ENCODE measurements around the gene AMPD2. TPM values are rescaled to one million over a fixed set of nuclear protein-coding genes. Genes with fewer than 3 reads are reported as not detected.

AMPD2 gene
- total and polyA plus RNA-seq, 9 of the 15 experiments (the other 6 are each of a cell fraction or from before 2014, with no cell fraction given), result 2.0 to 77.7 (median 28.2) TPM

- BruUV-seq (replicated peaks), result no TSS peak
- no peak overlapping the region for H3K4me2 ChIP-seq (ENCODE audit: insufficient read depth, low read length)
- H4K20me1 ChIP-seq (replicated peaks; ENCODE audit: control insufficient read depth, insufficient read depth, low read length), result no peaks in the 10 kb centered on the region
- no peaks in the 10 kb centered on the region for H3K9me3 ChIP-seq (replicated peaks; ENCODE audit: control insufficient read depth, insufficient read depth, low read depth, low read length)
- POLR2A ChIA-PET, result interaction anchor here (0.6 to 4.8 kb wide), 7 partner anchors 9 to 234 kb away, joined by 3 to 40 read pairs (median 4); partner anchors contain the start of genes AMPD2, GNAI3 and GNAT2
- no peak for DNase-seq (ENCODE audit: extremely low read depth in 1 of 4, low spot score in 3 of 4)
- in situ Hi-C loops (cut with MboI), result no loop called here
- ATAC-seq, result no peak
- H3K9me1 ChIP-seq (ENCODE audit: control insufficient read depth, insufficient read depth, low read length), result no peaks in the 10 kb centered on the region
- TF ChIP-seq ZNF444 (CRISPR knock-in tag; IDR thresholded peaks at IDR 0.05) (no peak), GATAD2B (IDR thresholded peaks at IDR 0.05; ENCODE audit: borderline replicate concordance) (no peak), CCNT2 (IDR thresholded peaks at IDR 0.05; ENCODE audit: borderline replicate concordance, extremely low read depth, insufficient read length, low read depth, low read length) (no peak), RCOR1 (IDR thresholded peaks at IDR 0.05; ENCODE audit: borderline replicate concordance in 1 of 2, low read depth in 2 of 2, low read length in 2 of 2) (no peak), TRIM25 (IDR thresholded peaks at IDR 0.05; ENCODE audit: borderline replicate concordance) (no peak), ZNF384 (IDR thresholded peaks at IDR 0.05; ENCODE audit: low read depth, low read length) (no peak), ZBTB49 (CRISPR knock-in tag; IDR thresholded peaks at IDR 0.05; ENCODE audit: borderline replicate concordance) (no peak), POLR2B (IDR thresholded peaks at IDR 0.05; ENCODE audit: low read depth, partially characterized antibody) (no peak), ELF4 (CRISPR knock-in tag; IDR thresholded peaks at IDR 0.05) (no peak)
- H3K36me3 ChIP-seq (ENCODE audit: control insufficient read depth, insufficient read depth, low read length), result no peaks in the 10 kb centered on the region
- no peaks in the 10 kb centered on the region for H3K79me2 ChIP-seq (ENCODE audit: control insufficient read depth, insufficient read depth, low read length)
- H3K4me3 ChIP-seq, result no peak overlapping the region
- CTCF ChIA-PET (ENCODE audit: low intra/inter-chr PET ratio), result no interaction called here
- no peak for FAIRE-seq
- no peak overlapping the region for H3K9ac ChIP-seq (ENCODE audit: insufficient read depth in 1 of 2, low read depth in 2 of 2, low read length in 2 of 2)
- 31% methylated on average over 3 of the region's 3 CpGs for WGBS (ENCODE audit: insufficient coverage, low coverage, missing lambda C conversion rate)
- peaks cover 31 to 32% of the 10 kb centered on the region in 2 experiments; a peak in 4 of 5 replicates for H3K27me3 ChIP-seq (ENCODE audit: control insufficient read depth in 2 of 2, insufficient read depth in 2 of 2, low read length in 2 of 2)
- no peaks in the 10 kb centered on the region for H3K4me1 ChIP-seq (replicated peaks in 1 of 2; ENCODE audit: control insufficient read depth in 2 of 2, insufficient read depth in 2 of 2, low read length in 2 of 2)
- intact Hi-C loops (cut with micrococcal nuclease), result no loop called here
- no peak overlapping the region for H3K27ac ChIP-seq (ENCODE audit: extremely low read depth, low read depth, low read length)
- no peak overlapping the region for H2AFZ ChIP-seq (ENCODE audit: low read depth, low read length)
Measured at GRCh38 chr1:109610609-109611307, 8.9 kb upstream of the AMPD2 start.
